Kidney capillary endothelial cell (primary cell): ENCODE measurements around the gene KPNB1.

Experiments
- DNase-seq: peaks from one replicate; pipeline ENCODE4 v3.0.0-alpha.2; 2018; ENCODE audit warnings: low spot score

The KPNB1 gene

GRCh38 chr17:47696717-47697642 lies 47.3 kb downstream of the KPNB1 start:
- DNase-seq = no peak

GRCh38 chr17:47697906-47698711 lies 48.4 kb downstream of the KPNB1 start:
- DNase-seq = no peak

GRCh38 chr17:47698749-47699535 lies 49.2 kb downstream of the KPNB1 start:
- DNase-seq = peak; percentile 37

GRCh38 chr17:47699536-47699840 lies 49.8 kb downstream of the KPNB1 start:
- no peak for DNase-seq

GRCh38 chr17:47700471-47701449 lies 51.0 kb downstream of the KPNB1 start:
- DNase-seq = no peak

- no peak for DNase-seq
Measured at GRCh38 chr17:47701608-47702007, 51.9 kb downstream of the KPNB1 start.

- no peak for DNase-seq
Measured at GRCh38 chr17:47702391-47702995, 52.8 kb downstream of the KPNB1 start.

- no peak for DNase-seq
Measured at GRCh38 chr17:47703191-47703591, 53.5 kb downstream of the KPNB1 start.

GRCh38 chr17:47703671-47704070 lies 54.0 kb downstream of the KPNB1 start:
- no peak for DNase-seq

GRCh38 chr17:47704116-47704515 lies 54.4 kb downstream of the KPNB1 start:
- DNase-seq = no peak

- no peak for DNase-seq
Measured at GRCh38 chr17:47704736-47705135, 55.0 kb downstream of the KPNB1 start.

GRCh38 chr17:47705536-47706530 lies 56.1 kb downstream of the KPNB1 start:
- DNase-seq = no peak

GRCh38 chr17:47707056-47707804 lies 57.5 kb downstream of the KPNB1 start:
- DNase-seq = no peak

- no peak for DNase-seq
Measured at GRCh38 chr17:47707884-47708283, 58.2 kb downstream of the KPNB1 start.

GRCh38 chr17:47708312-47708863 lies 58.7 kb downstream of the KPNB1 start:
- no peak for DNase-seq

GRCh38 chr17:47708864-47709541 lies 59.3 kb downstream of the KPNB1 start:
- DNase-seq = no peak

GRCh38 chr17:47709594-47709993 lies 59.9 kb downstream of the KPNB1 start:
- no peak for DNase-seq
